T47D (cell line): ENCODE results near the gene STOM.

Source experiments
- DNase-seq, 2 experiments: peaks; one replicate each; pipeline versions ENCODE4 v3.0.0 to v3.0.0-alpha.2; 2011 to 2012; ENCODE audit warnings: low read depth in 1 of 2, low spot score in 1 of 2
- JUND ChIP-seq: IDR thresholded peaks from 2 replicates; pipeline ENCODE4 v1.6.1; 2012; ENCODE audit warnings: low read depth
- in situ Hi-C: cut with HindIII; loops from 2 replicates; pipeline ENCODE4 v1.10.0; 2016; ENCODE audit warnings: low sequenced_read_pairs, low pct_unique_long_range_greater_than_20kb

The STOM gene

DNA sequence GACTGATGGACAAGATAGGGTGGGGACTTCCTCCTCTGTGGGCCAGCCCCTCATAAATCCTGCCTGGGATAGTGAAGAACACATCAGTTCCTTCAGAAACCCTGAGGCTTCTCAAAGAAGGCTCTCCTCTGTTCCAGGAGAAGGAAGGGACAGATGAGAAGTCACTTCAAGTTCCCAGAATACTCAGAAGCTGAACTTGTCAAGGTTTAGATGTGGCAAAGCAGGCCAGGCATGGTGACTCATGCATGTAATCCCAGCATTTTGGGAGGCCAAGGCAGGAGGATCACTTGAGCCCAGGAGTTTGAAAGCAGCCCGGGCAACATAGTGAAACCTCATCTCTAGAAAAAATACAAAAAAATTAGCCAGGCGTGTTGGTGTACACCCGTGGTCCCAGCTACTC is 38.5 kb downstream of the STOM start:
- no peak for DNase-seq
- no peak for TF ChIP-seq JUND
- in situ Hi-C loops = no loop called here

DNA sequence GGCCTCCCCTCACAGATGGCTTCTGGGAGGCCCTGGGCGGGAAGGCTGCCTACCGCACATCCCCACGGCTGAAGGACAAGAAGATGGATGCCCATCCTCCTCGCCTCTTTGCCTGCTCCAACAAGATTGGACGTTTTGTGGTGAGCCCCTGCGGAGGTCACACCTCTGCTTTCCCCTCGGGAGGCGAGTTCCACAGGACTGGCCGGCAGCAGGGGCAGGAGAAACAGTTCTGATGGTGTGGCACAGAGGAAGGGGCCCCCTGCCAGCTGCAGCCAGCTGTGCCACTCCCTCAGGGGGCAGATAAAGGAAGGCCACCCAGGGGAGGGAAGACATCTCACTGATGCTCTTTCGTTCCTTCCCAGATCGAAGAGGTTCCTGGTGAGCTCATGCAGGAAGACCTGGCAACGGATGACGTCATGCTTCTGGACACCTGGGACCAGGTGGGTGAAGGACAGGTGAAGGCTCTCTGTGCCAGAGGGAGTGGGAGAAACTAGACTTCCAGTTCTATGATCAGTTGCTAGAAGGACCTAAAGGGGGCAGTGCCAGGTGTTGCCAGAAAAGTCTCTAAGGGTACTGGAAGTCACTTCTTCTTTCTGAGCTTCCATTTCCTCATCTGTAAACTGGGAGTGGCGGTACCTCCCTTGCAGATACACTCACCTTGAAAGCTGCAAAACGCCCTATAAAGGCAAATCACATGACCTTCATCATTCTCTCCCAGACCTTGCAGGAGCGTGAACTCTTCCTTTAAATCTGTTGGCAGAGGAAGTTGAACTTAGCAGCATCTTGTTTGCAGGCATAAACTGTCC is 41.0 kb downstream of the STOM start:
- in situ Hi-C loops = no loop called here
- TF ChIP-seq JUND = no peak
- DNase-seq = no peak

GRCh38 chr9:121328476-121328875 is 41.6 kb downstream of the STOM start:
- in situ Hi-C loops = no loop called here
- DNase-seq = no peak
- TF ChIP-seq JUND = no peak

GRCh38 chr9:121326901-121327613 is 43.0 kb downstream of the STOM start:
- no peak for DNase-seq
- in situ Hi-C loops = no loop called here
- no peak for TF ChIP-seq JUND

DNA sequence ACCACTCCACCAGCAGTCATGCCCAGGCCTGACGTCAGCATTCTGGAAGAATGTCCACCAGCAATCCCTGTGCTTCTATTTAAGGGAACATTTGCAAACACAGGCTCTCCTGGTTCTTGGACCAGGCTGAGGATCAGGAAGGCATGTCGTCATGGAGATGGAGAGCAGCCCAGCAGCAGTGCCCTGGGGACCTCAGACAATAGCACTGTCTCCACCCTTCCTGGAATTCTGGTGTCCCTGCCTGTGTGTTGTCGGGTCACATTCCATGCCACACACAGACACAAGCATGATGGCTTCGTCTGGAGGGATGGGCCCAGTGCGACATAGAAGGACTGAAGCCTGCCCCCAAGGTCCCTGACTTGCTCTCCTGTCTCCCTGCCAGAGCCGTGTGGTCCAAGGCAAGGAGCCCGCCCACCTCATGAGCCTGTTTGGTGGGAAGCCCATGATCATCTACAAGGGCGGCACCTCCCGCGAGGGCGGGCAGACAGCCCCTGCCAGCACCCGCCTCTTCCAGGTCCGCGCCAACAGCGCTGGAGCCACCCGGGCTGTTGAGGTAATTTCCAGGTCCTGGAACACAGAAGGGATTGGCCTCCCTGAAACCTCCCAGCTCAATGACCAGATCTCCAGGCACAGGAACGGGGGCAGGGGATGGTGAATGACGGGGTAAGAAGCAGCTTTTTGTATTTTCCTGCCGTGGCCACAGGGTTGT is 43.8 kb downstream of the STOM start:
- TF ChIP-seq JUND = no peak
- peak in 1 of 2 experiments; percentile 70 for DNase-seq
- in situ Hi-C loops = no loop called here

DNA sequence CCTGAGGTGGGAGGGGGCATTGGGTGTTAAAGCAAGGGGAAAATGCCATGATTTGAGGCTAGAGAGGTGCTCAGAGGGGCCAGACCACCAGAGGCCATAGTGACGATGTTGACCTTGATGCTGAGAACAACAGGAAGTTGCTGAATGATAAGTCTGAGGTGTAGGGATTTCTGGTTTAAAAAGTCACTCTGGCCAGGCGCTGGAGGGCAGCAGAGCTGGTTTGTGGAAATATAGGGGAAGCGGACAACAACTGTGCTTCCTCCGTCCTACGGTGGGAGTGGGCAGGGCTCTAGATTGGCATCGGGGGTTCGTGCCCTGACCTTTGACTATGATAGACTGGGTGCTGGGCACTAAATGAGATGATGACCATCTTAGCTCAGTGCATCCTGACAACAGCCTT is 44.7 kb downstream of the STOM start:
- TF ChIP-seq JUND = no peak
- in situ Hi-C loops = no loop called here

DNA sequence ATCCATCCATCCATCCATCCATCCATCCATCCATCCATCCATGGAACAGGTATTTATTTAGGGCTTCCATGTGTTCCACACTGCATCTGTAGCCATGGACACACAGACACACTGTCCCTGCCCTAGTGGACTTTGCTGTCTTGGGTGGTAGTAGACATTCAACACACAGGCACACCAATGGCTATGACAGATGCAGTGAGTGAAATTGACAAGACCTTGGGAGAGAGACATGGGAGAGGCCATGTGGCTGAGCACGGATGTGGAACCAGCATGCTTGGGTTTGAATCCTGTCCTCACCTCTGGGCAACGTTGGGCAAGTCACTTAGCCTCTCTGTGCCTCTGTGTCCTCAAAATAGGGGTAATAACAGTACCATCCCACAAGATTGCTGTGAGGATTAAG is 45.3 kb downstream of the STOM start:
- no peak for TF ChIP-seq JUND
- no peak for DNase-seq
- in situ Hi-C loops = no loop called here

More for the DNA sequence above, 44.7 kb downstream of the STOM start:
- no peak for DNase-seq

DNA sequence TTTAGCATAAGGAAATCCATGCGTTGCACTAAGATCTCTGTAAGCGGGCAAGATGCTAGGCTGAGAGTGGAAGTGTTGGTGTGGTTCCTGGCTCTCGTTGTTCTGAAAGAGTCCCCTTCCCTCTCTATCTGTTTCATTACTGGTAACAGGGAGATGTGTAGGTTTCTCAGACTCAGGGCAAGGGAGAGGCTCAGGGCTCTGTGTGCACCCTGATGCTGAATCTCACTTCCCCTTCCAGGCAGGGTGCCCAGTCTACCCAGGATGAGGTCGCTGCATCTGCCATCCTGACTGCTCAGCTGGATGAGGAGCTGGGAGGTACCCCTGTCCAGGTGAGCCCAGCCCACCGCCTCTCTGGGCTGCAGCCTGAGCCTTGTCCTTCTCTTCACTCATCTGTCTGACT is 45.7 kb downstream of the STOM start:
- no peak for DNase-seq
- in situ Hi-C loops = no loop called here
- TF ChIP-seq JUND = no peak

DNA sequence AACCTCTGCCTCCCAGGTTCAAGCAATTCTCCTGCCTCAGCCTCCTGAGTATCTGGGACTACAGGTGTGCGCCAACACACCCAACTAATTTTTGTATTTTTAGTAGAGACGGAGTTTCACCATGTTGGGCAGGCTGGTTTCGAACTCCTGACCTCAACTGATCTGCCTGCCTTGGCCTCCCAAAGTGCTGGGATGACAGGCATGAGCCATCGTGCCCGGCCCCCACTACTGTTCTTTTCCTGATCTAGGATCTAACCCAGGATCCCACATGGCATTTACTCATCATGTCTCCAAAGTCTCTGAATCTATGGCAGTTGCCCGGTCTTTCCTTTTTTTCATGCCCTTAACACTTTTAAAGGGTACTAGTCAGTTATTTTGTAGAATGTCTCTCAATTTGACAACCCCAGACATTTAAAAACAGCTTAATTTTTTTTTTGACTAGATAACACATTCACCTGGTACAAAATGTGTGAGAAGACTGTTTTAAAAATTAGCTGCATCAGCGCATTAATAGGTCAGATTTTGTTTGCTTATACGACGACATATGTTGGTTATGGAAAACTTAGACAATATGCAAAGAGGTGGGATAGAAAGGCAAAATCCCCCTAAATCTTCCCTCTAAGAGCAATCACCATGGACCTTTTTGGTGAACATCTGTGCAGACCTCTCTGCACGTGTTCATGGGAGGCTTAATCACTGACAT is 46.5 kb downstream of the STOM start:
- no peak for DNase-seq
- in situ Hi-C loops = no loop called here
- TF ChIP-seq JUND = no peak

- no peak for TF ChIP-seq JUND
- no peak for DNase-seq
- in situ Hi-C loops = no loop called here
These were observed 47.2 kb downstream of the STOM start for GRCh38 chr9:121322737-121323448.

DNA sequence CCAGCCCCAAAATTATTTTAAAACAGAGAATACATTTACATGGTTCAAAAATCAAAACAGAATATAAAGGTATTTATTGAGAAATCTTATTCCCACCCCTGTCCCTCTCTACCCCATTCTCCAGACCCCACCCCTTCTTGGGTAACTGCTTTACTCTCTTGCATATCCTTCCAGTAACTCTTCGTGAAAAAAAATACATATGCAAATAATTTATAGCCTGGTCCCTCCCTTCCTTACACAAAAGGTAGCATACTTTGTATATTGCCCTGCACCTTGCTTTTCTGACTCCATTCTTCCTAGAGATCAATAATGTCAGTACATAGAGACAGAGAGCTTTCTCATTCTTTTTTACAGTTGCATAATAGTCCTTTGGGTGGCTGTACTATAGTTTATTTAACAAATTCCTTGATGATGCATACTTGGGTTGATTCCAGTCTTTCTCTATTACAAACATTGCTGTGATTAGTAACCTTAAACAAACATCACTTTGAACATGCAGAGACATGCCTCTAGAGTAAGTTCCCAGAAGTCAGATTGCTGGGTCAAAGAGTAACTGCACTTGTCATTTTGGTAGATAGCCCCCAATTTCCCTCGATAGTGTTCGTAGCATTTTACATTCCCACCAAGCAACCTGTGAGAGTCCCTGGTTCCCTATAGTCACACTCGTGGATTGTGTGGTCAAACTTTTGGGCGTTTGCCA is 47.9 kb downstream of the STOM start:
- in situ Hi-C loops = no loop called here
- peak in 1 of 2 experiments; percentile 89 for DNase-seq
- peak; percentile 56; the same call in 1 of the 2 replicates for TF ChIP-seq JUND

DNA sequence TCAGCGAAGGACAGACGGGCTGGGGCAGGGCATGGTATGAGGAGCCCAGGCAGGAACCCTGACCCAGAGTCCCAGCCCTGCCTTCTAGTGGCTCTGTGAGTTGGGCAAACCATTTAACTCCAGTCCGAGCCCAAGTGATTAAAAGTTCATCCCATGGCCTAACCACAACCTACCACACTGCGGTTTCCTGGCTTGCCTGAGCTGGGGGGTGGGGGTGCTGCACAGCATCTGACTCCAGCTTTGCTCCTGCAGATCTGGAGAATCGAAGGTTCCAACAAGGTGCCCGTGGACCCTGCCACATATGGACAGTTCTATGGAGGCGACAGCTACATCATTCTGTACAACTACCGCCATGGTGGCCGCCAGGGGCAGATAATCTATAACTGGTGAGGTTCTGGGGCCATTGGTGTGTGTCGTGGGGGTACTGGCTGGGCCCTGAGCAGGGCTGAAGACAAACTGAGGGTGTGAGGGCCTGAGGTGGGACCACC is 49.0 kb downstream of the STOM start:
- no peak for DNase-seq
- no peak for TF ChIP-seq JUND
- in situ Hi-C loops = no loop called here
